HepG2 (cell line): ENCODE measurements around the gene ZNF213. TPM values are rescaled to one million over a fixed set of nuclear protein-coding genes. Genes with fewer than 3 reads are reported as not detected.
A peak's percentile ranks its signal among the peaks of the same experiment; 100 is the strongest.

ENCODE experiments used
- AKAP8 ChIP-seq: sonication (generic); formaldehyde crosslinking; IDR thresholded peaks from 2 replicates; pipeline ENCODE4 v1.5.1; 2020; ENCODE audit warnings: mild to moderate bottlenecking, missing genetic modification reagents
- ARNTL ChIP-seq: sonication (generic); formaldehyde crosslinking; IDR thresholded peaks from 2 replicates; pipeline ENCODE4 v1.4.0; 2020; ENCODE audit warnings: mild to moderate bottlenecking, missing genetic modification reagents
- ATM ChIP-seq: fragments of 450-650 bp; IDR thresholded peaks from 2 replicates; pipeline ENCODE4 v1.7.1; 2017; ENCODE audit warnings: mild to moderate bottlenecking, borderline replicate concordance
- ATRX ChIP-seq: sonication (generic); formaldehyde crosslinking; IDR thresholded peaks from 2 replicates; pipeline ENCODE4 v1.4.0; 2020; ENCODE audit warnings: missing genetic modification reagents, borderline replicate concordance
- BHLHE40 ChIP-seq: IDR thresholded peaks from 2 replicates; pipeline ENCODE4 v1.6.1; 2011; ENCODE audit warnings: low read length, improper control_type of control experiment
- ESRRA ChIP-seq: sonication (generic); formaldehyde crosslinking; IDR thresholded peaks from 2 replicates; pipeline ENCODE4 v1.5.1; 2020; ENCODE audit warnings: mild to moderate bottlenecking, low read depth, missing genetic modification reagents
- EZH2 ChIP-seq: conservative IDR thresholded peaks from 2 replicates; pipeline ENCODE4 v1.6.1; 2012; ENCODE audit warnings: mild to moderate bottlenecking, low read depth, low read length, moderate library complexity
- FLYWCH1 ChIP-seq: sonication (generic); formaldehyde crosslinking; IDR thresholded peaks from 2 replicates; pipeline ENCODE4 v1.8.1; 2023; ENCODE audit warnings: mild to moderate bottlenecking, missing genetic modification reagents
- KMT2A ChIP-seq: sonication (generic); formaldehyde crosslinking; IDR thresholded peaks from 2 replicates; pipeline ENCODE4 v1.4.0; 2020; ENCODE audit warnings: missing genetic modification reagents
- MTA1 ChIP-seq: sonication (generic); formaldehyde crosslinking; IDR thresholded peaks from 2 replicates; pipeline ENCODE4 v1.4.0; 2020; ENCODE audit warnings: missing genetic modification reagents, mild to moderate bottlenecking, borderline replicate concordance
- MXD3 ChIP-seq: IDR thresholded peaks from 2 replicates; pipeline ENCODE4 v1.6.1; 2016; ENCODE audit warnings: mild to moderate bottlenecking, missing biosample characterization, missing genetic modification reagents
- MZF1 ChIP-seq: sonication (generic); formaldehyde crosslinking; IDR thresholded peaks from 2 replicates; pipeline ENCODE4 v1.8.1; 2023; ENCODE audit warnings: mild to moderate bottlenecking, missing genetic modification reagents, borderline replicate concordance
- NR2C2 ChIP-seq: sonication (generic); formaldehyde crosslinking; IDR thresholded peaks from 2 replicates; pipeline ENCODE4 v1.4.0; 2020; ENCODE audit warnings: missing genetic modification reagents, mild to moderate bottlenecking, moderate library complexity, borderline replicate concordance
- SNAPC5 ChIP-seq: sonication (generic); formaldehyde crosslinking; IDR thresholded peaks from 2 replicates; pipeline ENCODE4 v1.8.1; 2023; ENCODE audit warnings: mild to moderate bottlenecking, missing genetic modification reagents, borderline replicate concordance
- SPEN ChIP-seq: sonication (generic); formaldehyde crosslinking; IDR thresholded peaks from 2 replicates; pipeline ENCODE4 v1.5.1; 2020; ENCODE audit warnings: low read depth, mild to moderate bottlenecking, missing genetic modification reagents
- TEF ChIP-seq: sonication (generic); formaldehyde crosslinking; IDR thresholded peaks from 2 replicates; pipeline ENCODE4 v1.5.0; 2020; ENCODE audit warnings: missing genetic modification reagents
- ZBTB1 ChIP-seq: sonication (generic); formaldehyde crosslinking; IDR thresholded peaks from 2 replicates; pipeline ENCODE4 v1.4.0; 2020; ENCODE audit warnings: missing genetic modification reagents, borderline replicate concordance
- ZFP36L1 ChIP-seq: sonication (generic); formaldehyde crosslinking; IDR thresholded peaks from 2 replicates; pipeline ENCODE4 v1.8.0; 2022; ENCODE audit warnings: mild to moderate bottlenecking, missing genetic modification reagents, moderate library complexity
- ZFP41 ChIP-seq: sonication (generic); formaldehyde crosslinking; IDR thresholded peaks from 2 replicates; pipeline ENCODE4 v1.4.0; 2020; ENCODE audit warnings: mild to moderate bottlenecking, missing genetic modification reagents, borderline replicate concordance
- ZNF280D ChIP-seq: sonication (generic); formaldehyde crosslinking; IDR thresholded peaks from 2 replicates; pipeline ENCODE4 v1.5.1; 2020; ENCODE audit warnings: mild to moderate bottlenecking, missing genetic modification reagents
- ZNF3 ChIP-seq: IDR thresholded peaks from 2 replicates; pipeline ENCODE4 v1.7.0; 2017; ENCODE audit warnings: inconsistent platforms
- ZNF329 ChIP-seq: sonication (generic); formaldehyde crosslinking; IDR thresholded peaks from 2 replicates; pipeline ENCODE4 v1.9.0; 2021; ENCODE audit warnings: low read depth, mild to moderate bottlenecking, missing genetic modification reagents
- ZNF367 ChIP-seq: sonication (generic); formaldehyde crosslinking; IDR thresholded peaks from 2 replicates; pipeline ENCODE4 v1.4.0; 2020; ENCODE audit warnings: missing genetic modification reagents, borderline replicate concordance
- ZNF382 ChIP-seq: sonication (generic); formaldehyde crosslinking; IDR thresholded peaks from 2 replicates; pipeline ENCODE4 v1.5.0; 2020; ENCODE audit warnings: missing genetic modification reagents, mild to moderate bottlenecking, borderline replicate concordance
- ZNF678 ChIP-seq: sonication (generic); formaldehyde crosslinking; IDR thresholded peaks from 2 replicates; pipeline ENCODE4 v1.4.0; 2020; ENCODE audit warnings: mild to moderate bottlenecking, missing genetic modification reagents
- ZNF816 ChIP-seq: sonication (generic); formaldehyde crosslinking; IDR thresholded peaks from 2 replicates; pipeline ENCODE4 v1.8.0; 2022; ENCODE audit warnings: missing genetic modification reagents, mild to moderate bottlenecking, borderline replicate concordance
- polyA plus RNA-seq, 8 experiments: library from polyadenylated mRNA; depleted of rRNA in 3 of 8; stranded (reverse) in 7 of 8; unstranded in 1 of 8; fragments of >200 nt; fragmentation: Illumina TruSeq in 4 of 8; extraction: Trizol in 4 of 8; gene quantifications; 2 replicates each; pipeline versions ENCODE4 v1.2.1 to v1.2.3, GENCODE V29; 2011 to 2016; ENCODE audit warnings: low read depth in 4 of 8, missing spikeins in 1 of 8, mixed read lengths in 1 of 8; ENCODE audit not compliant: insufficient read depth in 1 of 8
- total RNA-seq, 5 experiments: library from RNA; depleted of rRNA; stranded (reverse); fragments of >200 nt; fragmentation: Illumina TruSeq; extraction: Trizol; gene quantifications; 2 replicates each; pipeline ENCODE4 v1.2.3, GENCODE V29; 2016; ENCODE audit warnings: low read depth in 1 of 5

The ZNF213 gene
- total and polyA plus RNA-seq, 2 of the 13 experiments (the other 11 are each of a cell fraction or from before 2014, with no cell fraction given): 0.59 to 0.97 TPM

GRCh38 chr16:3134338-3135125 is at the start of gene ZNF213 (continued):
- TF ChIP-seq MXD3 (CRISPR knock-in tag) (no peak), SPEN (CRISPR knock-in tag) (peak; percentile 73; the same call in 1 of the 2 replicates), ZNF678 (CRISPR knock-in tag) (0 out of 2 replicates have a peak, but pooled peaks have one; percentile 3), SNAPC5 (no peak), ZBTB1 (CRISPR knock-in tag) (no peak), ZNF367 (CRISPR knock-in tag) (no peak; the same call in 1 of the 2 replicates), ARNTL (CRISPR knock-in tag) (no peak), ZNF329 (CRISPR knock-in tag) (no peak), ATRX (CRISPR knock-in tag) (no peak), ZNF3 (CRISPR knock-in tag) (no peak), ATM (no peak), ZNF280D (CRISPR knock-in tag) (no peak), NR2C2 (CRISPR knock-in tag) (peak; percentile 46; the same call in 1 of the 2 replicates), EZH2 (no peak), FLYWCH1 (CRISPR knock-in tag) (no peak), ZNF816 (CRISPR knock-in tag) (no peak), MZF1 (CRISPR knock-in tag) (0 out of 2 replicates have a peak, but pooled peaks have one; percentile 28), ZNF382 (no peak), TEF (CRISPR knock-in tag) (no peak), AKAP8 (CRISPR knock-in tag) (no peak), ZFP41 (no peak), BHLHE40 (no peak), ESRRA (CRISPR knock-in tag) (no peak), KMT2A (CRISPR knock-in tag) (peak; percentile 80), ZFP36L1 (CRISPR knock-in tag) (no peak), MTA1 (CRISPR knock-in tag) (0 out of 2 replicates have a peak, but pooled peaks have one; percentile 10)
